B cell (primary cell): ENCODE measurements around the gene SLC35E2B.
"Not testable (repeated sequence)": the region's sequence is repeated elsewhere in the genome, so short reads cannot be mapped to it uniquely, and the experiment has no call there.

Experiments used
- EZH2 ChIP-seq: IDR thresholded peaks from 2 replicates; pipeline ENCODE4 v1.6.1; 2012; ENCODE audit warnings: borderline replicate concordance, low read depth, mild to moderate bottlenecking, moderate library complexity, low read length; ENCODE audit not compliant: insufficient read depth, poor library complexity, severe bottlenecking
- TF ChIP-seq, protein P1 (sequence below): fragments of 200-600 bp; IDR thresholded peaks from one replicate; pipeline ENCODE4 v1.8.0; 2022; ENCODE audit warnings: antibody characterized with exemption, mild to moderate bottlenecking

DNA sequence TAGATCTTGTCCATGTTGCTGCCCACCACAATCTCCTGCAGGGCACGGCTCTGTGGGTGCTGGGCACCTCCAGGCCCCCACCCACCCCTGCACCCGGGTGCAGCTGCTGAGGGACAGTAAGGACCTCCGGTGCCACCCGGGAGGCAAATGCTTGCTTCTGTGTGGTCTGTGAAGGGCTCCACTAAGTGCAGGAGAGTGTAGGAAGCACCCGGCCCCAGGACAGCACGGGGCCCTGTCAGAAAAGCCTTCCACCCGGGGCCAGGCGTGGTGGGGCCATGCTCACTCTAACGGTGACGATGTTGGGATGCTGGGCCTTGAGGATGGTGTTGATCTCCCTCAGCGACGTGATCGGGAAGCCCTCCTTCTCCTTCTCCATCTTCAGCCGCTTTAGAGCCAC lies 55.1 kb downstream of the SLC35E2B start:
- TF ChIP-seq, protein P1, sequence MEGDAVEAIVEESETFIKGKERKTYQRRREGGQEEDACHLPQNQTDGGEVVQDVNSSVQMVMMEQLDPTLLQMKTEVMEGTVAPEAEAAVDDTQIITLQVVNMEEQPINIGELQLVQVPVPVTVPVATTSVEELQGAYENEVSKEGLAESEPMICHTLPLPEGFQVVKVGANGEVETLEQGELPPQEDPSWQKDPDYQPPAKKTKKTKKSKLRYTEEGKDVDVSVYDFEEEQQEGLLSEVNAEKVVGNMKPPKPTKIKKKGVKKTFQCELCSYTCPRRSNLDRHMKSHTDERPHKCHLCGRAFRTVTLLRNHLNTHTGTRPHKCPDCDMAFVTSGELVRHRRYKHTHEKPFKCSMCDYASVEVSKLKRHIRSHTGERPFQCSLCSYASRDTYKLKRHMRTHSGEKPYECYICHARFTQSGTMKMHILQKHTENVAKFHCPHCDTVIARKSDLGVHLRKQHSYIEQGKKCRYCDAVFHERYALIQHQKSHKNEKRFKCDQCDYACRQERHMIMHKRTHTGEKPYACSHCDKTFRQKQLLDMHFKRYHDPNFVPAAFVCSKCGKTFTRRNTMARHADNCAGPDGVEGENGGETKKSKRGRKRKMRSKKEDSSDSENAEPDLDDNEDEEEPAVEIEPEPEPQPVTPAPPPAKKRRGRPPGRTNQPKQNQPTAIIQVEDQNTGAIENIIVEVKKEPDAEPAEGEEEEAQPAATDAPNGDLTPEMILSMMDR = not testable (repeated sequence)
- not testable (repeated sequence) for TF ChIP-seq EZH2
